Measurements from ENCODE around the gene CNOT3.

The CNOT3 gene

DNA sequence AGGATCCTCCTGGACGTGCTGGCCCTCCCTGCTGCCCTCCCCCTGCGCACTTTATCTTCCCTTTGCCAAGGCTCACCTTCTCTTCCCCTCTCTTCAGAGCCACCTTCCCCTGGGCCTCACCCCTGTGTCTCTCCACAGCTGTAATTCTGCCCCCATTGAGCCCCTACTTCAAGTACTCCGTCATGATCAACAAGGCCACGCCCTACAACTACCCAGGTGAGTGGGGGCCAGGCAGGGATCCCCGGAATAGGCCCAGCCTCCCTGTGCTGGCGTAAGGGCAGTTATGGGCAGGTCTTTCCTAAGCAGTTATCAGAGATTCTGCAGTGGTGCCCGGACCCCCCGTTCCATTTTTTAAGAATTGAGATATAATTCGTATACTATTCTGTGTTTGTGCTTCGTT, 31.8 kb upstream of the CNOT3 start:
- Histone ChIP-seq H2BK120ac (ENCODE audit: low read depth, low read length) (no peak overlapping the region), H3K4me2 (ENCODE audit: low read length) (no peak overlapping the region), H3K36me3 (ENCODE audit: control insufficient read depth, insufficient read depth, low read length) (peaks cover 1% of the 10 kb centered on the region), H3K4me3 (ENCODE audit: low read length) (no peak overlapping the region), H3K18ac (ENCODE audit: low read length) (no peak overlapping the region), H3K4ac (ENCODE audit: low read depth, low read length) (no peak overlapping the region), H3K79me2 (ENCODE audit: control insufficient read depth, insufficient read depth, low read length) (peaks cover 7% of the 10 kb centered on the region), H3K56ac (ENCODE audit: low read length) (no peak overlapping the region), H2AK5ac (ENCODE audit: low read length) (no peak overlapping the region), H3K23ac (ENCODE audit: low read length) (no peak overlapping the region), H4K8ac (ENCODE audit: low read depth, low read length) (no peak overlapping the region), H2BK15ac (replicated peaks; ENCODE audit: low read depth) (no peak overlapping the region), H3K79me1 (ENCODE audit: low read length) (peaks cover 3% of the 10 kb centered on the region), H3K4me1 (ENCODE audit: control insufficient read depth, low read depth, low read length) (no peaks in the 10 kb centered on the region), H3K27ac (ENCODE audit: low read depth, low read length) (no peak overlapping the region), H4K5ac (ENCODE audit: low read length) (no peak overlapping the region), H3K9ac (ENCODE audit: low read length) (no peak overlapping the region), H3K27me3 (ENCODE audit: insufficient read depth, low read length, poor library complexity) (no peaks in the 10 kb centered on the region), H2BK5ac (ENCODE audit: low read length) (no peak overlapping the region)
- no peak for DNase-seq
- WGBS (ENCODE audit: extremely low coverage, insufficient coverage, low lambda C conversion rate): no CpG with 5 or more reads among the region's 10 CpGs

DNA sequence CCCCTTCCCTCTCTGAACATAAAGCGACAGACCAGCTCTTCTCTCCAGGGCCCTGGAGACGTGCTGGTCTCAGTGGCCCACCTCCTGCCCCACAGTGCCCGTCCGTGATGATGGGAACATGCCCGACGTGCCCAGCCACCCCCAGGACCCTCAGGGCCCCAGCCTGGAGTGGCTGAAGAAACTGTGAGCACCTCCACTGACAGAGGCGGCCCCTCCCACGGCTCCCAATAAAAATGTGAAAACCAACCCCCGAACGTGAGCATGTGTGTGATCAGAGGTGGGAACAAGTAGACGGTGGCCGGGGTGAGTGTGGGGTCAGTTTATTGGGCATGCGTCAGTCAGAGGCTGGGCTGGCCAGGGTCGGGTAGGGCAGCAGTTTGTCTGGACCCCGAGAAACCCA, 30.8 kb upstream of the CNOT3 start:
- Histone ChIP-seq H3K4me1 (ENCODE audit: control insufficient read depth, low read depth, low read length) (no peaks in the 10 kb centered on the region), H2BK120ac (ENCODE audit: low read depth, low read length) (no peak overlapping the region), H3K18ac (ENCODE audit: low read length) (no peak overlapping the region), H3K4me2 (ENCODE audit: low read length) (no peak overlapping the region), H3K27me3 (ENCODE audit: insufficient read depth, low read length, poor library complexity) (no peaks in the 10 kb centered on the region), H3K79me2 (ENCODE audit: control insufficient read depth, insufficient read depth, low read length) (peaks cover 7% of the 10 kb centered on the region), H2BK5ac (ENCODE audit: low read length) (no peak overlapping the region), H3K79me1 (ENCODE audit: low read length) (peaks cover 3% of the 10 kb centered on the region), H2BK15ac (replicated peaks; ENCODE audit: low read depth) (no peak overlapping the region), H4K5ac (ENCODE audit: low read length) (no peak overlapping the region), H3K4ac (ENCODE audit: low read depth, low read length) (no peak overlapping the region), H3K23ac (ENCODE audit: low read length) (no peak overlapping the region), H4K8ac (ENCODE audit: low read depth, low read length) (no peak overlapping the region), H3K36me3 (ENCODE audit: control insufficient read depth, insufficient read depth, low read length) (peaks cover 1% of the 10 kb centered on the region), H2AK5ac (ENCODE audit: low read length) (no peak overlapping the region), H3K56ac (ENCODE audit: low read length) (no peak overlapping the region), H3K27ac (ENCODE audit: low read depth, low read length) (no peak overlapping the region), H3K4me3 (ENCODE audit: low read length) (no peak overlapping the region), H3K9ac (ENCODE audit: low read length) (no peak overlapping the region)
- no CpG with 5 or more reads among the region's 15 CpGs for WGBS (ENCODE audit: extremely low coverage, insufficient coverage, low lambda C conversion rate)
- no peak for DNase-seq

DNA sequence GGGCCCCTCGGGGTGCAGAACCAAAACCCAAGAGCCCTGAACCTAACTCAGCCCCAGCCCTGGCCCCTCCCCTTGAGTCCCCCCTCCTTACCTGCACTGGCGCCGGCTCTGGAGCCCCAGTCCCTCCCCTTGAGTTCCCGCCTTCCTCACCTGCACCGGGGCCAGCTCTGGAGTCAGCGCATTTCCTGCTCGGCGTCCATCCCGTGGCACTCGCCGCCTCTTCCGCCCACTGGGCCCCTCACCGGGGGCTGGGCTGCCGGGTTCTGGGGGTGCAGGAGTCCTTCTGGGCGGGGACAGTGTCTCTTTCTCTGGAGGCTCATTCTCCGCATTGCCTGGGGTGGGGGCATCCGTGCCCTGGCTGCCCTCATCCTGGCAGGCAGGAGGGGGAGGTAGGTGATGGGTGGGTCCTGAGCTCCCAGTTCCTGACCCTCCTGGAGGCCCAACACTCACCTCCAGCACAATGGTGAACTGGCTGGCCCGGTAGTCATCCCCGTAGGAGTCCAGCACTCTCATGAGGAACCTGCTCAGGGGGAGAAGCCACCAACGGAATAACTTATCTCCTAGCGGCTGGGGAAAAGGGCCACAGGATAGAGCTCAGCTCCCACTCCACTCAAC, 29.6 kb upstream of the CNOT3 start:
- H3K36me3 ChIP-seq (ENCODE audit: control insufficient read depth, insufficient read depth, low read length): peaks cover 1% of the 10 kb centered on the region

GRCh38 chr19:54108496-54108895, 29.1 kb upstream of the CNOT3 start:
- no peak overlapping the region for H3K4me2 ChIP-seq (ENCODE audit: low read length)
- H4K8ac ChIP-seq (ENCODE audit: low read depth, low read length): no peak overlapping the region
- no peak overlapping the region for H2AK5ac ChIP-seq (ENCODE audit: low read length)
- H2BK120ac ChIP-seq (ENCODE audit: low read depth, low read length): no peak overlapping the region
- no peak overlapping the region for H3K23ac ChIP-seq (ENCODE audit: low read length)
- H3K4me3 ChIP-seq (ENCODE audit: low read length): no peak overlapping the region
- no peak overlapping the region for H3K56ac ChIP-seq (ENCODE audit: low read length)
- no peaks in the 10 kb centered on the region for H3K27me3 ChIP-seq (ENCODE audit: insufficient read depth, low read length, poor library complexity)
- peaks cover 3% of the 10 kb centered on the region for H3K79me1 ChIP-seq (ENCODE audit: low read length)
- H3K4ac ChIP-seq (ENCODE audit: low read depth, low read length): no peak overlapping the region
- no peak overlapping the region for H2BK15ac ChIP-seq (replicated peaks; ENCODE audit: low read depth)
- no peak for DNase-seq
- no peaks in the 10 kb centered on the region for H3K4me1 ChIP-seq (ENCODE audit: control insufficient read depth, low read depth, low read length)
- no peak overlapping the region for H3K18ac ChIP-seq (ENCODE audit: low read length)
- H3K9ac ChIP-seq (ENCODE audit: low read length): no peak overlapping the region
- H2BK5ac ChIP-seq (ENCODE audit: low read length): no peak overlapping the region
- peaks cover 1% of the 10 kb centered on the region for H3K36me3 ChIP-seq (ENCODE audit: control insufficient read depth, insufficient read depth, low read length)
- H4K5ac ChIP-seq (ENCODE audit: low read length): no peak overlapping the region
- no peak overlapping the region for H3K27ac ChIP-seq (ENCODE audit: low read depth, low read length)
- H3K79me2 ChIP-seq (ENCODE audit: control insufficient read depth, insufficient read depth, low read length): peaks cover 3% of the 10 kb centered on the region
- WGBS (ENCODE audit: extremely low coverage, insufficient coverage, low lambda C conversion rate): no CpG with 5 or more reads among the region's 7 CpGs

More for the DNA sequence above, 29.6 kb upstream of the CNOT3 start:
- no peak overlapping the region for H3K4ac ChIP-seq (ENCODE audit: low read depth, low read length)
- H4K8ac ChIP-seq (ENCODE audit: low read depth, low read length): no peak overlapping the region
- no peaks in the 10 kb centered on the region for H3K4me1 ChIP-seq (ENCODE audit: control insufficient read depth, low read depth, low read length)
- H2AK5ac ChIP-seq (ENCODE audit: low read length): no peak overlapping the region
- H3K56ac ChIP-seq (ENCODE audit: low read length): no peak overlapping the region
- no peaks in the 10 kb centered on the region for H3K27me3 ChIP-seq (ENCODE audit: insufficient read depth, low read length, poor library complexity)
- H3K23ac ChIP-seq (ENCODE audit: low read length): no peak overlapping the region
- no peak overlapping the region for H3K9ac ChIP-seq (ENCODE audit: low read length)
- DNase-seq: no peak
- no peak overlapping the region for H2BK5ac ChIP-seq (ENCODE audit: low read length)
- no peak overlapping the region for H3K4me2 ChIP-seq (ENCODE audit: low read length)
- peaks cover 3% of the 10 kb centered on the region for H3K79me1 ChIP-seq (ENCODE audit: low read length)
- no peak overlapping the region for H2BK120ac ChIP-seq (ENCODE audit: low read depth, low read length)
- H2BK15ac ChIP-seq (replicated peaks; ENCODE audit: low read depth): no peak overlapping the region
- H3K79me2 ChIP-seq (ENCODE audit: control insufficient read depth, insufficient read depth, low read length): peaks cover 6% of the 10 kb centered on the region
- no peak overlapping the region for H4K5ac ChIP-seq (ENCODE audit: low read length)
- no peak overlapping the region for H3K18ac ChIP-seq (ENCODE audit: low read length)
- WGBS (ENCODE audit: extremely low coverage, insufficient coverage, low lambda C conversion rate): no CpG with 5 or more reads among the region's 21 CpGs
- H3K27ac ChIP-seq (ENCODE audit: low read depth, low read length): no peak overlapping the region
- H3K4me3 ChIP-seq (ENCODE audit: low read length): no peak overlapping the region

GRCh38 chr19:54109651-54110050, 27.9 kb upstream of the CNOT3 start:
- no peak overlapping the region for H3K9ac ChIP-seq (ENCODE audit: low read length)
- H3K4ac ChIP-seq (ENCODE audit: low read depth, low read length): no peak overlapping the region
- H3K4me1 ChIP-seq (ENCODE audit: control insufficient read depth, low read depth, low read length): no peaks in the 10 kb centered on the region
- H3K56ac ChIP-seq (ENCODE audit: low read length): no peak overlapping the region
- H3K23ac ChIP-seq (ENCODE audit: low read length): no peak overlapping the region
- H3K18ac ChIP-seq (ENCODE audit: low read length): no peak overlapping the region
- no peak overlapping the region for H3K4me3 ChIP-seq (ENCODE audit: low read length)
- DNase-seq: no peak
- peaks cover 3% of the 10 kb centered on the region for H3K79me1 ChIP-seq (ENCODE audit: low read length)
- no peak overlapping the region for H4K8ac ChIP-seq (ENCODE audit: low read depth, low read length)
- no peak overlapping the region for H2AK5ac ChIP-seq (ENCODE audit: low read length)
- whole genome bisulfite sequencing (ENCODE audit: extremely low coverage, insufficient coverage, low lambda C conversion rate): no CpG with 5 or more reads among the region's 6 CpGs
- H3K4me2 ChIP-seq (ENCODE audit: low read length): no peak overlapping the region
- H4K5ac ChIP-seq (ENCODE audit: low read length): no peak overlapping the region
- H2BK5ac ChIP-seq (ENCODE audit: low read length): no peak overlapping the region
- H2BK120ac ChIP-seq (ENCODE audit: low read depth, low read length): no peak overlapping the region
- no peak overlapping the region for H3K27ac ChIP-seq (ENCODE audit: low read depth, low read length)
- no peaks in the 10 kb centered on the region for H3K27me3 ChIP-seq (ENCODE audit: insufficient read depth, low read length, poor library complexity)
- no peak overlapping the region for H2BK15ac ChIP-seq (replicated peaks; ENCODE audit: low read depth)
- H3K79me2 ChIP-seq (ENCODE audit: control insufficient read depth, insufficient read depth, low read length): no peaks in the 10 kb centered on the region
- peaks cover 1% of the 10 kb centered on the region for H3K36me3 ChIP-seq (ENCODE audit: control insufficient read depth, insufficient read depth, low read length)
